Measurements from ENCODE around the gene HMGN3. TPM values are rescaled to one million over a fixed set of nuclear protein-coding genes. Genes with fewer than 3 reads are reported as not detected.

HMGN3 gene
- total RNA-seq, 4 donors from 2014 or later, result 9.4 to 33.5 (median 21.6) TPM

- WGBS, 2 donors (ENCODE audit: low coverage in 1 of 2), result 52 to 76% methylated on average over 2 of the region's 2 CpGs
- Histone ChIP-seq H3K36me3 (no peaks in the 10 kb centered on the region), H3K9me3 (no peaks in the 10 kb centered on the region), H3K4me1 (peaks cover 0 to 13% (median 8%) of the 10 kb centered on the region in 4 donors), H3K27me3 (no peaks in the 10 kb centered on the region), H3K27ac (no peak overlapping the region), H3K4me3 (no peak overlapping the region)
- intact Hi-C loops (cut with DNase I; ENCODE audit: low total_unique reads) (loop anchor here (5.0 kb wide), 1 partner anchor 153 kb away; the partner anchor contains the start of gene PHIP), in situ Hi-C loops (cut with MboI; ENCODE audit: low pct_ligation_motif_present in 1 of 4, low pct_unique_long_range_greater_than_20kb in 1 of 4, low sequenced_read_pairs in 3 of 4) (no loop called here)
- DNase-seq, result no peak
- no peak for TF ChIP-seq POLR2AphosphoS5 (IDR thresholded peaks at IDR 0.05)
- no peak for TF ChIP-seq POLR2A (IDR thresholded peaks at IDR 0.05)
- no peak for TF ChIP-seq CTCF (IDR thresholded peaks at IDR 0.05)
- no peak for TF ChIP-seq EP300 (IDR thresholded peaks at IDR 0.05; ENCODE audit: low read depth)
Observed at GRCh38 chr6:79230149-79230548, 4.3 kb downstream of the HMGN3 start.

GRCh38 chr6:79227445-79227844 lies 7.0 kb downstream of the HMGN3 start:
- WGBS, 2 donors (ENCODE audit: low coverage in 1 of 2), result 83 to 100% methylated on average over 1 of the region's 1 CpG
- intact Hi-C loops (cut with DNase I; ENCODE audit: low total_unique reads), result no loop called here
- DNase-seq, result no peak
- in situ Hi-C loops (cut with MboI; ENCODE audit: low pct_ligation_motif_present in 1 of 4, low pct_unique_long_range_greater_than_20kb in 1 of 4, low sequenced_read_pairs in 3 of 4), result no loop called here
- Histone ChIP-seq H3K9me3 (no peaks in the 10 kb centered on the region), H3K27me3 (no peaks in the 10 kb centered on the region), H3K4me3 (no peak overlapping the region), H3K4me1 (peaks cover 0 to 5% (median 2%) of the 10 kb centered on the region in 4 donors), H3K27ac (no peak overlapping the region), H3K36me3 (no peaks in the 10 kb centered on the region)
- no peak for TF ChIP-seq POLR2AphosphoS5 (IDR thresholded peaks at IDR 0.05)
- no peak for TF ChIP-seq POLR2A (IDR thresholded peaks at IDR 0.05)
- TF ChIP-seq CTCF (IDR thresholded peaks at IDR 0.05), result no peak
- no peak for TF ChIP-seq EP300 (IDR thresholded peaks at IDR 0.05; ENCODE audit: low read depth)

- Histone ChIP-seq H3K36me3 (no peaks in the 10 kb centered on the region), H3K4me1 (peaks cover 0 to 5% (median 0%) of the 10 kb centered on the region in 4 donors), H3K4me3 (no peak overlapping the region), H3K27me3 (no peaks in the 10 kb centered on the region), H3K27ac (no peak overlapping the region), H3K9me3 (no peaks in the 10 kb centered on the region)
- DNase-seq, result no peak
- in situ Hi-C loops (cut with MboI; ENCODE audit: low pct_ligation_motif_present in 1 of 4, low pct_unique_long_range_greater_than_20kb in 1 of 4, low sequenced_read_pairs in 3 of 4), result no loop called here
- intact Hi-C loops (cut with DNase I; ENCODE audit: low total_unique reads), result no loop called here
- TF ChIP-seq POLR2AphosphoS5 (IDR thresholded peaks at IDR 0.05) (no peak), CTCF (IDR thresholded peaks at IDR 0.05) (no peak), POLR2A (IDR thresholded peaks at IDR 0.05) (no peak), EP300 (IDR thresholded peaks at IDR 0.05; ENCODE audit: low read depth) (no peak)
- 90 to 97% methylated on average over 3 of the region's 3 CpGs for WGBS, 2 donors (ENCODE audit: low coverage in 1 of 2)
Observed at GRCh38 chr6:79226660-79227059, 7.8 kb downstream of the HMGN3 start.

- no peaks in the 10 kb centered on the region for H3K36me3 ChIP-seq
- H3K9me3 ChIP-seq, result no peaks in the 10 kb centered on the region
- in situ Hi-C loops (cut with MboI; ENCODE audit: low pct_ligation_motif_present in 1 of 4, low pct_unique_long_range_greater_than_20kb in 1 of 4, low sequenced_read_pairs in 3 of 4) (no loop called here), intact Hi-C loops (cut with DNase I; ENCODE audit: low total_unique reads) (no loop called here)
- 68 to 91% methylated on average over 3 to 4 of the region's 4 CpGs for WGBS, 2 donors (ENCODE audit: low coverage in 1 of 2)
- H3K27ac ChIP-seq, result no peak overlapping the region
- H3K4me3 ChIP-seq, result no peak overlapping the region
- DNase-seq, result no peak
- TF ChIP-seq CTCF (IDR thresholded peaks at IDR 0.05) (no peak), POLR2A (IDR thresholded peaks at IDR 0.05) (no peak), POLR2AphosphoS5 (IDR thresholded peaks at IDR 0.05) (no peak), EP300 (IDR thresholded peaks at IDR 0.05; ENCODE audit: low read depth) (no peak)
- peaks cover 0 to 5% (median 0%) of the 10 kb centered on the region in 4 donors for H3K4me1 ChIP-seq
- H3K27me3 ChIP-seq, result no peaks in the 10 kb centered on the region
Observed at GRCh38 chr6:79225717-79226599, 8.5 kb downstream of the HMGN3 start.
